GM21381 (cell line): Measurements from ENCODE around the gene CLIC1.
"Not testable (repeated sequence)": the region's sequence is repeated elsewhere in the genome, so short reads cannot be mapped to it uniquely, and the experiment has no call there.

ENCODE experiments used
- ATAC-seq: cut with Tn5 transposase; IDR thresholded peaks from one replicate; pipeline ENCODE4 v1.9.1; 2021; ENCODE audit warnings: mild to moderate bottlenecking, moderate library complexity; ENCODE audit not compliant: unreplicated experiment

Gene CLIC1

GRCh38 chr6:31723980-31724691, 12.2 kb downstream of the CLIC1 start:
- no peak for ATAC-seq

GRCh38 chr6:31723245-31723979, 12.9 kb downstream of the CLIC1 start, which contains the start of gene MPIG6B:
MPIG6B (plus strand) TSS chr6:31723373; CDS start chr6:31723384, 11 bp downstream.
- ATAC-seq: no peak

- no peak for ATAC-seq
Measured at GRCh38 chr6:31722173-31722572, 14.2 kb downstream of the CLIC1 start.

GRCh38 chr6:31721351-31722020, 14.8 kb downstream of the CLIC1 start, which contains the start of gene LY6G6C:
LY6G6C (minus strand) TSS chr6:31721746; CDS start chr6:31721679, 67 bp downstream.
- ATAC-seq: no peak

DNA sequence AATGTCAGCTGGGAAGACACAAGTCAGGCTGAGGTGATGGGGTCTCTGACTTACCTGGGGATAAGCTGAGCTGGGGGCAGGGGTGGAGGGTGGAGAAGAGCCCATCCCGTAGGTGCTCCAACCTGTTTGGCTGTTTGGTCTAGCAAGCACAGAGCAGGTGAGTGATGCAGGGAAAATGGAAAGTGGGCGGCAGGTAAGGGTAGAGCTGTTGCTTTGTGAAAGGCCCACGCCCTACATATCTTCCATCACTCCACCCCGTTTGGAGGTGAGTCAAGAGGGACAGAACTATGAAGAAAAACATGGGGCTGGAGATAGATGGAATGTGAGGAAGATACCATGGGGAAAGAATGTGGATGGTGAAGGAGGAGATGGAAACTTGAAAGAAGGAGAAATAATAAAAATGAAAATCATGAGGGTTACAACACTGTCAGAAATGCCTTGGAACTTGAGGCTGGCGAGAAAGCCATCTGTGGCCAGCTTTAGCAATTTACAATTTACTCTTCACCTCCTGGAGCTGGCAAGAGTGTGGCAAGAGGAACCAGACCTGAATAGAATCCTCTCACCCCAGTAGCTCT, 16.0 kb downstream of the CLIC1 start:
- ATAC-seq: no peak

GRCh38 chr6:31719001-31719400, 17.3 kb downstream of the CLIC1 start:
- no peak for ATAC-seq

GRCh38 chr6:31718265-31718664, 18.1 kb downstream of the CLIC1 start:
- no peak for ATAC-seq

- ATAC-seq: no peak
Measured at GRCh38 chr6:31717499-31718222, 18.7 kb downstream of the CLIC1 start.

DNA sequence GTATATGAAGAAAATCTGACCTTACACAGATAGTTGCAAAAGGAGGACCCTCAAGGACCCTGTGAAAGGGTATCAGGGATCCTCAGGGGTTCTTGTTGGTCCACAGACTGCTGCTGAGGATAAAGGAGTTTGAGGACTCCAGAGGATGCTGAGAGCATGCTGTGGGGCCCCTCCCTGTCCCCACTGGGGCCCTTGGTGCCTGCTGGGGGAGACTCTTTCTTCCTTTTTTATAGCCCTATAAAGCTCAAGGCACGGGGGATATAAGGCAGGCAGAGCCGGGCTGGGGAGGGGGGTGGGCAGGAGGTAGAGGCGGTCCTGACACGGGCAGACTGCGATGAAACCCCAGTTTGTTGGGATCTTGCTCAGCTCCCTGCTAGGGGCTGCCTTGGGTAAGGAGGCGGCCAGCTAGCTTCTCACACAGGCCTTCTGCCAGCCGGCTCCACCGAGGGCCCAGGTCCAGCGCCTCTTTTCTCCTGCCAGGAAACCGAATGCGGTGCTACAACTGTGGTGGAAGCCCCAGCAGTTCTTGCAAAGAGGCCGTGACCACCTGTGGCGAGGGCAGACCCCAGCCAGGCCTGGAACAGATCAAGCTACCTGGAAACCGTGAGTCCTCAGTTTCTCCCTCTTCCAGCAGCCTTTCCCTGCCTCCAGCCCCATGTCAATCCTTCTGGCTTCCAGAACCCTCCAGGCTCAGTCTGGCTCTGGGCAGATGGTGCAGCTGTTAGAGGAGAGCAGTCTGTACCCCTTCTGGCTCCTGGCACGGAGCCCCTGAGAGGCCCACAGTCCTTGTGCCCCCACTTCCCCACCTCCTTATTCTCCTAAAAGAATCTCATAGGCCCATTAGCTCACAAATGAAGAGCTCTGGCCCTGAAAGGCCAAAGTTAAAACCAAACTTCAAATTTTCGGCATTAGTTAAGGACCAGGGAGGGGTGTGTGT, 21.0 kb downstream of the CLIC1 start, which contains the start of gene LY6G6D:
TSS of gene LY6G6D (plus strand) at position 327 of the 937 bp plus-strand sequence. CDS start at position 335, 8 bp downstream.
- ATAC-seq: no peak

- ATAC-seq: no peak
Measured at GRCh38 chr6:31713991-31714684, 22.2 kb downstream of the CLIC1 start.

DNA sequence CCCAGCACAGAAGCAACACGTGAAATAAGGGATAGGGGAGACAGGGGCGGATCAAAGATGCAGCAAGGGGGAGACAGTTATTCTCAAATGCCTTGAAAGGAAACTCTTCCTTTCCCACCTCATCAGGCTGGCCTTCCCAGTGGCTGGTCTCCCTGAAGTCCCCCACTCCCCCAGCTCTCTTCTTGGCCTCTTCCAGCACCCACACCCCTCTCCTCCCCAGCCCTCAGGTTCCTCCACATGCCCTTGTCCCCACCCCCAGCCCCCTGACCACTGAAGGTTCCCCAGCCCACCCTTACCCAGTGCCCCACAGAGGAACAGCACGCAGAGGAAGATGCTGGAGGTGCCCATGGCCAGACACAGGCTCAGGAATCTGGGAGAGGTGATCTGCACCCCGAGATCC, 22.9 kb downstream of the CLIC1 start:
- ATAC-seq: no peak

DNA sequence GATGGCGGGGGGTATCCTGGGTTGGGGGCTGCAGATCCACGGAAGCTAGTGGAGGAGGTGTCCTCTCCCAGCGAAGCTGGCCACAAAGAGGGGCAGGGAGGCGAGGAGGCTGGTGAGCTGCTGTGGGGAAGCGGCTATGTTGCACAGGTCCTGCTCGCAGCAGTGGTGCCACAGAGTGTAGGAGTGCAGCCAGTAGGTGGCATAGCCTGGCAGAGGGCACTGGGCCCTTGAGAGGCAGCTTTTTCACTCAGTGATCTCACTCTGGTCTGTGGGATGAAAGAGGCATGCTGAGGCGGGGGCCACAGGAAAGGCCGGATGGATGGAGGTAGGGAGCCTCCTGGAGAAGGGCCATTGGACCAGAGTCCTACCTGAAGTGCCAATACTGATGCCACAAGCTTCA, 24.0 kb downstream of the CLIC1 start:
- ATAC-seq: no peak

- no peak for ATAC-seq
Measured at GRCh38 chr6:31711233-31711632, 25.1 kb downstream of the CLIC1 start.

DNA sequence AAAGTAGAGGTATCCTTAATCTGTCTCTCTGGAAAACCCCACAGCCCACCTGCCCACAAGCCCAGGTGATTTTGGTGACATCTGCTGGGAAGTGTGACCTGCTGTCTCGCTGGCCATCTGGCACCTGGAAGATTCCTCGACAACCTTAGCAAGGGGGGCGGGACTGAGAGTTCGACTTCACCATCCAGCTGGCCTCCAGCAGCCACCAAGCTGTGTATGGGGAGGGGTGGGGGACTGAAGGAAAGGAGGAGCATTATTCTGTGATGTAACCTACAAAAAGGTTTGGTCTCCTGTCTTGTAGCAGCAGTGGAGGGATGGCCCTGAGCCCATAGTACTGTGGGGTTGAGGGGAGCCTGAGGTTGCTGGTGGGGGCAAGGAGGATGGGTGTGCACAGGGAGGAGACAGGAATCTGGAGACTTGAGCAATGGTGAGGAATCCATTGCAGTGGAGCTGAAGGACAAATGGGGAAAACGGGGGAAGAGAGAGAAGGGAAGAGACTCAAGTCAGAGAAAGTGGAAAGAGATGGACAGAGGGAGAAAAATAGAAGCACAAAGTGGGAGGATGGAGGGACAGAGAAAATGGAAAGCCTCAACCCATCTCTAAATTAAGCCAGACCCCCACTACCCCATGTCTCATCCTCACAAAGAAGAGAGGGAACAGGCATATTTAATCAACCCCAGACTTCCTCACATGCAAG, 25.7 kb downstream of the CLIC1 start:
- ATAC-seq: no peak

DNA sequence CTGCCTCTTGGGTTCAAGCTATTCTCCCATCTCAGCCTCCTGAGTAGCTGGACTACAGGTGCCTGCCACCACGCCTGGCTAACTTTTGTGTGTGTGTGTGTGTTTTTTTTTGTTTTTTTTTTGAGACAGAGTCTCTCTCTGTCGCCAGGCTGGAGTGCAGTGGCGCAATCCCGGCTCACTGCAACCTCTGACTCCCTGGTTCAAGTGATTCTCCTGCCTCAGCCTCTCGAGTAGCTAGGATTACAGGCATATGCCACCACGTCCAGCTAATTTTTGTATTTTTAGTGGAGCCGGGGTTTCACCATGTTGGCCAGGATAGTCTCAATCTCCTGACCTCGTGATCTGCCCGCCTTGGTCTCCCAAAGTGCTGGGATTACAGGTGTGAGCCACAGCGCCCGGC, 27.2 kb downstream of the CLIC1 start:
- ATAC-seq: not testable (repeated sequence)

DNA sequence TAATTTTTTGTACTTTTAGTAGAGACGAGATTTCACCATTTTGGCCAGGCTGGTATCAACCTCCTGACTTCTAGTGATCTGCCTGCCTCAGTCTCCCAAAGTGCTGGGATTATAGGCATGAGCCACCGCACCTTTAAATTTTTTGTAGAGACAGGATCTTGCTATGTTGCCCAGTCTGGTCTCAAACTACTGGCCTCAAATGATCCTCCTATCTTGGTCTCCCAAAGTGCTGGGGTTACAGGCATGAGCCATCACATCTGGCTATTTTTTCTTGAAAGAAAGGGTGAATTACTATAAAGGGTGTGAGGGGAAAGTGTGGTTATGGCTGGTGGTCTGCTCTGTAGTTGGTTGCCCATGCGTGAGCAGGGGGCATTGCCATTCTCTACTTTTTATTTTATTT, 28.1 kb downstream of the CLIC1 start:
- no peak for ATAC-seq

- no peak for ATAC-seq
Measured at GRCh38 chr6:31707701-31708100, 28.6 kb downstream of the CLIC1 start.

GRCh38 chr6:31706599-31706998, 29.7 kb downstream of the CLIC1 start, which contains the start of gene LY6G6F:
LY6G6F (plus strand) TSS chr6:31706866; CDS start chr6:31706907, 41 bp downstream.
- ATAC-seq: no peak
